A549 (cell line): ENCODE results near the gene FXR2. TPM values are rescaled to one million over a fixed set of nuclear protein-coding genes. Genes with fewer than 3 reads are reported as not detected.

Experiments
- ATAC-seq, 2 experiments: fragments of 200-7000 bp in 1 of 2; fragments of >200 bp in 1 of 2; cut with Nextera tagmentation in 1 of 2; cut with Tn5 transposase in 1 of 2; 3 replicates each; pipeline versions ENCODE4 v1.8.0 to v1.9.1; 2018 to 2020; ENCODE audit warnings: mild to moderate bottlenecking in 1 of 2, moderate library complexity in 1 of 2
- CTCF ChIA-PET: fragments of 300-600 bp; sonication (Branson Sonifier 250); formaldehyde crosslinking; extraction: SDS; loops from one replicate; lab custom pipeline; 2021; ENCODE audit warnings: antibody characterized with exemption, inconsistent platforms; lab: Yijun Ruan, JAX
- POLR2A ChIA-PET: fragments of 350-600 bp; formaldehyde crosslinking; extraction: SDS; loops from one replicate; lab custom pipeline; 2021; ENCODE audit warnings: antibody characterized with exemption, inconsistent platforms; lab: Yijun Ruan, JAX
- DNase-seq, 2 experiments: peaks; one replicate each; pipeline versions ENCODE4 v3.0.0 to v3.0.0-alpha.2; 2011 to 2016; ENCODE audit warnings: low read depth in 1 of 2, low spot score in 1 of 2
- FAIRE-seq: peaks from 2 replicates; lab custom pipeline; 2011; peaks lifted over from hg19 to GRCh38; lab: Jason Lieb, UNC
- H3K27ac ChIP-seq, 2 experiments: fragments of >200 bp; sonication (Bioruptor Twin); formaldehyde crosslinking; 3 replicates each; pipeline ENCODE4 v1.5.1; 2016 to 2017
- H3K4me1 ChIP-seq: fragments of >200 bp; sonication (Bioruptor Twin); formaldehyde crosslinking; 3 replicates; pipeline ENCODE4 v1.6.1; 2016
- H3K4me2 ChIP-seq: fragments of >200 bp; sonication (Bioruptor Twin); formaldehyde crosslinking; 3 replicates; pipeline ENCODE4 v1.6.1; 2016
- H3K4me3 ChIP-seq: fragments of >200 bp; sonication (Bioruptor Twin); formaldehyde crosslinking; 3 replicates; pipeline ENCODE4 v1.5.1; 2016
- H3K9me3 ChIP-seq: fragments of >200 bp; sonication (Bioruptor Twin); formaldehyde crosslinking; 3 replicates; pipeline ENCODE4 v1.6.1; 2016
- BHLHE40 ChIP-seq: IDR thresholded peaks from 2 replicates; pipeline ENCODE4 v1.6.1; 2012; ENCODE audit warnings: low read depth, low read length, inconsistent platforms
- CHD2 ChIP-seq: fragments of 150-350 bp; IDR thresholded peaks from 2 replicates; pipeline ENCODE4 v1.6.1; 2014; ENCODE audit warnings: low read length; ENCODE audit not compliant: partially characterized antibody
- CHD4 ChIP-seq: fragments of 200-600 bp; sonication (generic); IDR thresholded peaks from 2 replicates; pipeline ENCODE4 v1.6.1; 2016; ENCODE audit warnings: antibody characterized with exemption, mild to moderate bottlenecking, borderline replicate concordance
- FOSL2 ChIP-seq, 2 experiments: fragments of 450-650 bp in 1 of 2; fragments of >200 bp in 1 of 2; sonication (Bioruptor Twin) in 1 of 2; formaldehyde crosslinking; IDR thresholded peaks; 2 replicates each; pipeline versions ENCODE4 v1.5.0 to v1.6.1; 2016 to 2020; ENCODE audit warnings: mild to moderate bottlenecking in 1 of 2, moderate library complexity in 1 of 2
- GATA3 ChIP-seq: IDR thresholded peaks from 2 replicates; pipeline ENCODE4 v1.6.1; 2012; ENCODE audit warnings: borderline replicate concordance
- HOXB5 ChIP-seq: fragments of 250-450 bp; sonication (Bioruptor Pico); IDR thresholded peaks from 2 replicates; pipeline ENCODE4 v1.5.0; 2020; ENCODE audit warnings: mild to moderate bottlenecking, moderate library complexity
- JUN ChIP-seq, 2 experiments: fragments of >200 bp; sonication (Bioruptor Twin); formaldehyde crosslinking; IDR thresholded peaks; 2 replicates in 1 of 2; 3 replicates in 1 of 2; pipeline ENCODE4 v1.6.1; 2016 to 2017
- KDM5A ChIP-seq: fragments of 200-600 bp; sonication (generic); IDR thresholded peaks from 2 replicates; pipeline ENCODE4 v1.6.1; 2016; ENCODE audit warnings: antibody characterized with exemption, mild to moderate bottlenecking
- PHF8 ChIP-seq: fragments of 200-600 bp; sonication (generic); IDR thresholded peaks from 2 replicates; pipeline ENCODE4 v1.6.1; 2016; ENCODE audit warnings: low read depth, mild to moderate bottlenecking, antibody characterized with exemption, moderate library complexity, borderline replicate concordance
- RARB ChIP-seq: fragments of 250-450 bp; sonication (Bioruptor Pico); IDR thresholded peaks from 2 replicates; pipeline ENCODE4 v1.8.0; 2021; ENCODE audit warnings: mild to moderate bottlenecking, moderate library complexity
- ZSCAN20 ChIP-seq: fragments of 250-450 bp; sonication (Bioruptor Pico); IDR thresholded peaks from 2 replicates; pipeline ENCODE4 v1.8.0; 2022; ENCODE audit warnings: mild to moderate bottlenecking, moderate library complexity
- WGBS: methylation state at CpG from one replicate; pipeline ENCODE4 v1.1.6; 2017; ENCODE audit errors: missing lambda C conversion rate; 5-methylcytosine and 5-hydroxymethylcytosine counted together
- polyA plus RNA-seq, 4 experiments: library from polyadenylated mRNA; depleted of rRNA in 3 of 4; stranded (reverse); fragments of >200 nt; fragmentation: RNase III in 1 of 4; extraction: RNeasy Plus Mini Kit Qiagen cat#74134 plus additional on column Dnase treatment in 1 of 4; gene quantifications; 2 replicates in 3 of 4; 3 replicates in 1 of 4; pipeline ENCODE4 v1.2.3, GENCODE V29; 2011 to 2017
- TF ChIP-seq, protein P1 (sequence below): fragments of 250-450 bp; sonication (Bioruptor Pico); IDR thresholded peaks from 2 replicates; pipeline ENCODE4 v1.5.0; 2020; ENCODE audit warnings: low read depth, mild to moderate bottlenecking, moderate library complexity
- TF ChIP-seq, protein P2 (sequence below): fragments of 150-350 bp; IDR thresholded peaks from 2 replicates; pipeline ENCODE4 v1.6.1; 2014; ENCODE audit warnings: low read depth, mild to moderate bottlenecking, low read length
- TF ChIP-seq, protein P3 (sequence below): fragments of >200 bp; sonication (Bioruptor Twin); formaldehyde crosslinking; IDR thresholded peaks from 3 replicates; pipeline ENCODE4 v1.6.1; 2016
- TF ChIP-seq, protein P4 (sequence below): fragments of >200 bp; sonication (Bioruptor Twin); formaldehyde crosslinking; IDR thresholded peaks from 2 replicates; pipeline ENCODE4 v1.6.1; 2016
- TF ChIP-seq, protein P5 (sequence below): fragments of 250-450 bp; sonication (Bioruptor Pico); IDR thresholded peaks from 2 replicates; pipeline ENCODE4 v1.5.0; 2021; ENCODE audit warnings: mild to moderate bottlenecking, moderate library complexity, borderline replicate concordance
- TF ChIP-seq, protein P6 (sequence below): IDR thresholded peaks from 2 replicates; pipeline ENCODE4 v1.6.1; 2012
- TF ChIP-seq, protein P7 (sequence below): fragments of 200-600 bp; sonication (generic); IDR thresholded peaks from 2 replicates; pipeline ENCODE4 v1.6.1; 2016; ENCODE audit warnings: antibody characterized with exemption, mild to moderate bottlenecking, moderate library complexity

Gene FXR2
- polyA plus RNA-seq, 2 of the 4 experiments (the other 2 are of a cell fraction) = 40.7 to 45.2 TPM

DNA sequence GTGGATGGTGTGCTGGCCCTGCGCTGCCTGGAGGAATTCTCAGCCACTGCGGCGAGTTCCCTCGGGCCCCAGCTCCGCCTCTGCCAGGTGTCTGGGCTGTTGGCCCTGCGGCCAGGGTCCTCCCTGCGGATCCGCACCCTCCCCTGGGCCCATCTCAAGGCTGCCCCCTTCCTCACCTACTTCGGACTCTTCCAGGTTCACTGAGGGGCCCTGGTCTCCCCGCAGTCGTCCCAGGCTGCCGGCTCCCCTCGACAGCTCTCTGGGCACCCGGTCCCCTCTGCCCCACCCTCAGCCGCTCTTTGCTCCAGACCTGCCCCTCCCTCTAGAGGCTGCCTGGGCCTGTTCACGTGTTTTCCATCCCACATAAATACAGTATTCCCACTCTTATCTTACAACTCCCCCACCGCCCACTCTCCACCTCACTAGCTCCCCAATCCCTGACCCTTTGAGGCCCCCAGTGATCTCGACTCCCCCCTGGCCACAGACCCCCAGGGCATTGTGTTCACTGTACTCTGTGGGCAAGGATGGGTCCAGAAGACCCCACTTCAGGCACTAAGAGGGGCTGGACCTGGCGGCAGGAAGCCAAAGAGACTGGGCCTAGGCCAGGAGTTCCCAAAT, 57.4 kb downstream of the FXR2 start:
- Histone ChIP-seq H3K9me3 (no peaks in the 10 kb centered on the region), H3K4me2 (no peak overlapping the region), H3K27ac (no peak overlapping the region), H3K4me1 (peaks cover 32% of the 10 kb centered on the region), H3K4me3 (no peak overlapping the region)
- ChIA-PET POLR2A (interaction anchor here (1.1 kb wide), 1 partner anchor 130 kb away, joined by 3 read pairs; no protein-coding TSS in a partner anchor), CTCF (interaction anchor here (0.7 to 11.3 kb wide), 15 partner anchors 12 to 511 kb away, joined by 3 to 232 read pairs (median 4); partner anchors contain the start of genes SOX15, TMEM95 and TNFSF12)
- no peak for ATAC-seq
- no peak for DNase-seq
- FAIRE-seq = no peak
- TF ChIP-seq, protein P1, sequence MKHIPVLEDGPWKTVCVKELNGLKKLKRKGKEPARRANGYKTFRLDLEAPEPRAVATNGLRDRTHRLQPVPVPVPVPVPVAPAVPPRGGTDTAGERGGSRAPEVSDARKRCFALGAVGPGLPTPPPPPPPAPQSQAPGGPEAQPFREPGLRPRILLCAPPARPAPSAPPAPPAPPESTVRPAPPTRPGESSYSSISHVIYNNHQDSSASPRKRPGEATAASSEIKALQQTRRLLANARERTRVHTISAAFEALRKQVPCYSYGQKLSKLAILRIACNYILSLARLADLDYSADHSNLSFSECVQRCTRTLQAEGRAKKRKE (CRISPR knock-in tag) = no peak
- TF ChIP-seq RARB (CRISPR knock-in tag) (no peak), GATA3 (no peak), CHD4 (no peak), FOSL2 (IDR thresholded peaks at IDR 0.05) (no peak), FOSL2 (CRISPR knock-in tag; IDR thresholded peaks at IDR 0.05) (no peak), PHF8 (no peak), HOXB5 (CRISPR knock-in tag) (no peak), KDM5A (no peak), CHD2 (no peak), ZSCAN20 (CRISPR knock-in tag) (no peak)
- TF ChIP-seq, protein P2, sequence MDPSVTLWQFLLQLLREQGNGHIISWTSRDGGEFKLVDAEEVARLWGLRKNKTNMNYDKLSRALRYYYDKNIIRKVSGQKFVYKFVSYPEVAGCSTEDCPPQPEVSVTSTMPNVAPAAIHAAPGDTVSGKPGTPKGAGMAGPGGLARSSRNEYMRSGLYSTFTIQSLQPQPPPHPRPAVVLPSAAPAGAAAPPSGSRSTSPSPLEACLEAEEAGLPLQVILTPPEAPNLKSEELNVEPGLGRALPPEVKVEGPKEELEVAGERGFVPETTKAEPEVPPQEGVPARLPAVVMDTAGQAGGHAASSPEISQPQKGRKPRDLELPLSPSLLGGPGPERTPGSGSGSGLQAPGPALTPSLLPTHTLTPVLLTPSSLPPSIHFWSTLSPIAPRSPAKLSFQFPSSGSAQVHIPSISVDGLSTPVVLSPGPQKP = no peak
- TF ChIP-seq, protein P3, sequence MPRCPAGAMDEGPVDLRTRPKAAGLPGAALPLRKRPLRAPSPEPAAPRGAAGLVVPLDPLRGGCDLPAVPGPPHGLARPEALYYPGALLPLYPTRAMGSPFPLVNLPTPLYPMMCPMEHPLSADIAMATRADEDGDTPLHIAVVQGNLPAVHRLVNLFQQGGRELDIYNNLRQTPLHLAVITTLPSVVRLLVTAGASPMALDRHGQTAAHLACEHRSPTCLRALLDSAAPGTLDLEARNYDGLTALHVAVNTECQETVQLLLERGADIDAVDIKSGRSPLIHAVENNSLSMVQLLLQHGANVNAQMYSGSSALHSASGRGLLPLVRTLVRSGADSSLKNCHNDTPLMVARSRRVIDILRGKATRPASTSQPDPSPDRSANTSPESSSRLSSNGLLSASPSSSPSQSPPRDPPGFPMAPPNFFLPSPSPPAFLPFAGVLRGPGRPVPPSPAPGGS = no peak
- TF ChIP-seq, protein P4, sequence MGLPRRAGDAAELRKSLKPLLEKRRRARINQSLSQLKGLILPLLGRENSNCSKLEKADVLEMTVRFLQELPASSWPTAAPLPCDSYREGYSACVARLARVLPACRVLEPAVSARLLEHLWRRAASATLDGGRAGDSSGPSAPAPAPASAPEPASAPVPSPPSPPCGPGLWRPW = no peak
- 86% methylated on average over 18 of the region's 19 CpGs for WGBS

DNA sequence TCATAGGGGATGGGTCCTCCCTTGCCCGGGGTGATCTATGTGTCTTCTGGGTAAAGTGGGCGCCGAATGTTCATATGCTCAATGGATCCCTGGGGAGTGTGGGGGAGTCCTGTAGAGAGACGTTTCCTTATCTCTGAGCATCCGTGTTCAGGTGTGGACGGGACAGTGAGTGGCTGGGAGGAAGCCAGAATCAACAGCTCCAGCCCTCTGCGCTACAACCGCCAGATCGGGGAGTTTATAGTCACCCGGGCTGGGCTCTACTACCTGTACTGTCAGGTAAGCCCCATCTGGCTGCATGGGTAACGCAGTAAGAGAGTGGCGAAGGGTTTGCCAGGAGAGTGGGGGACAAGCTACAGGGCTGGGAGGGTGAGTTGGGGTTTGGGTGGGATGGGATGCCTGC, 58.1 kb downstream of the FXR2 start:
- no peak overlapping the region for H3K4me2 ChIP-seq
- ChIA-PET POLR2A (interaction anchor here (1.1 kb wide), 1 partner anchor 130 kb away, joined by 3 read pairs; no protein-coding TSS in a partner anchor), CTCF (interaction anchor here (0.7 to 11.3 kb wide), 9 partner anchors 12 to 201 kb away, joined by 3 to 232 read pairs (median 4); partner anchors contain the start of genes TMEM95 and TNFSF12)
- H3K4me1 ChIP-seq = peaks cover 33% of the 10 kb centered on the region
- FAIRE-seq (no peak), ATAC-seq (no peak), DNase-seq (no peak)
- WGBS = 93% methylated on average over 12 of the region's 12 CpGs
- TF ChIP-seq, protein P4 = no peak
- no peak for TF ChIP-seq JUN (IDR thresholded peaks at IDR 0.05)
- no peak for TF ChIP-seq CHD2
- TF ChIP-seq, protein P1 (CRISPR knock-in tag) = no peak
- TF ChIP-seq PHF8 = no peak
- TF ChIP-seq CHD4 = no peak
- TF ChIP-seq, protein P5, sequence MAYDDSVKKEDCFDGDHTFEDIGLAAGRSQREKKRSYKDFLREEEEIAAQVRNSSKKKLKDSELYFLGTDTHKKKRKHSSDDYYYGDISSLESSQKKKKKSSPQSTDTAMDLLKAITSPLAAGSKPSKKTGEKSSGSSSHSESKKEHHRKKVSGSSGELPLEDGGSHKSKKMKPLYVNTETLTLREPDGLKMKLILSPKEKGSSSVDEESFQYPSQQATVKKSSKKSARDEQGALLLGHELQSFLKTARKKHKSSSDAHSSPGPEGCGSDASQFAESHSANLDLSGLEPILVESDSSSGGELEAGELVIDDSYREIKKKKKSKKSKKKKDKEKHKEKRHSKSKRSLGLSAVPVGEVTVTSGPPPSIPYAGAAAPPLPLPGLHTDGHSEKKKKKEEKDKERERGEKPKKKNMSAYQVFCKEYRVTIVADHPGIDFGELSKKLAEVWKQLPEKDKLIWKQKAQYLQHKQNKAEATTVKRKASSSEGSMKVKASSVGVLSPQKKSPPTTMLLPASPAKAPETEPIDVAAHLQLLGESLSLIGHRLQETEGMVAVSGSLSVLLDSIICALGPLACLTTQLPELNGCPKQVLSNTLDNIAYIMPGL (CRISPR knock-in tag) = no peak
- no peak for TF ChIP-seq BHLHE40
- TF ChIP-seq KDM5A = no peak
- no peak for TF ChIP-seq FOSL2 (IDR thresholded peaks at IDR 0.05)
- no peak for TF ChIP-seq FOSL2 (CRISPR knock-in tag; IDR thresholded peaks at IDR 0.05)
- TF ChIP-seq ZSCAN20 (CRISPR knock-in tag) = no peak
- TF ChIP-seq, protein P2 = no peak
- TF ChIP-seq, protein P6, sequence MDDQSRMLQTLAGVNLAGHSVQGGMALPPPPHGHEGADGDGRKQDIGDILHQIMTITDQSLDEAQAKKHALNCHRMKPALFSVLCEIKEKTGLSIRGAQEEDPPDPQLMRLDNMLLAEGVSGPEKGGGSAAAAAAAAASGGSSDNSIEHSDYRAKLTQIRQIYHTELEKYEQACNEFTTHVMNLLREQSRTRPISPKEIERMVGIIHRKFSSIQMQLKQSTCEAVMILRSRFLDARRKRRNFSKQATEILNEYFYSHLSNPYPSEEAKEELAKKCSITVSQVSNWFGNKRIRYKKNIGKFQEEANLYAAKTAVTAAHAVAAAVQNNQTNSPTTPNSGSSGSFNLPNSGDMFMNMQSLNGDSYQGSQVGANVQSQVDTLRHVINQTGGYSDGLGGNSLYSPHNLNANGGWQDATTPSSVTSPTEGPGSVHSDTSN = no peak
- TF ChIP-seq, protein P7, sequence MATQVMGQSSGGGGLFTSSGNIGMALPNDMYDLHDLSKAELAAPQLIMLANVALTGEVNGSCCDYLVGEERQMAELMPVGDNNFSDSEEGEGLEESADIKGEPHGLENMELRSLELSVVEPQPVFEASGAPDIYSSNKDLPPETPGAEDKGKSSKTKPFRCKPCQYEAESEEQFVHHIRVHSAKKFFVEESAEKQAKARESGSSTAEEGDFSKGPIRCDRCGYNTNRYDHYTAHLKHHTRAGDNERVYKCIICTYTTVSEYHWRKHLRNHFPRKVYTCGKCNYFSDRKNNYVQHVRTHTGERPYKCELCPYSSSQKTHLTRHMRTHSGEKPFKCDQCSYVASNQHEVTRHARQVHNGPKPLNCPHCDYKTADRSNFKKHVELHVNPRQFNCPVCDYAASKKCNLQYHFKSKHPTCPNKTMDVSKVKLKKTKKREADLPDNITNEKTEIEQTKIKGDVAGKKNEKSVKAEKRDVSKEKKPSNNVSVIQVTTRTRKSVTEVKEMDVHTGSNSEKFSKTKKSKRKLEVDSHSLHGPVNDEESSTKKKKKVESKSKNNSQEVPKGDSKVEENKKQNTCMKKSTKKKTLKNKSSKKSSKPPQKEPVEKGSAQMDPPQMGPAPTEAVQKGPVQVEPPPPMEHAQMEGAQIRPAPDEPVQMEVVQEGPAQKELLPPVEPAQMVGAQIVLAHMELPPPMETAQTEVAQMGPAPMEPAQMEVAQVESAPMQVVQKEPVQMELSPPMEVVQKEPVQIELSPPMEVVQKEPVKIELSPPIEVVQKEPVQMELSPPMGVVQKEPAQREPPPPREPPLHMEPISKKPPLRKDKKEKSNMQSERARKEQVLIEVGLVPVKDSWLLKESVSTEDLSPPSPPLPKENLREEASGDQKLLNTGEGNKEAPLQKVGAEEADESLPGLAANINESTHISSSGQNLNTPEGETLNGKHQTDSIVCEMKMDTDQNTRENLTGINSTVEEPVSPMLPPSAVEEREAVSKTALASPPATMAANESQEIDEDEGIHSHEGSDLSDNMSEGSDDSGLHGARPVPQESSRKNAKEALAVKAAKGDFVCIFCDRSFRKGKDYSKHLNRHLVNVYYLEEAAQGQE = no peak
- no peaks in the 10 kb centered on the region for H3K9me3 ChIP-seq
- no peak overlapping the region for H3K4me3 ChIP-seq
- H3K27ac ChIP-seq = no peak overlapping the region
